OCI-LY1 (cell line): ENCODE measurements around the gene HYAL4.
"Not testable (repeated sequence)": the region's sequence is repeated elsewhere in the genome, so short reads cannot be mapped to it uniquely, and the experiment has no call there.

Experiments
- H2AFZ ChIP-seq: fragments of 200-600 bp; sonication (generic), shearing (Covaris generic); 2 replicates; pipeline ENCODE4 v1.6.0; 2014; ENCODE audit warnings: antibody characterized with exemption, mild to moderate bottlenecking, low read length
- H3F3A ChIP-seq: fragments of 200-600 bp; sonication (generic), shearing (Covaris generic); 2 replicates; pipeline ENCODE4 v1.6.0; 2014; ENCODE audit warnings: mild to moderate bottlenecking, antibody characterized with exemption, low read length, moderate library complexity; ENCODE audit not compliant: insufficient read depth
- H3K27ac ChIP-seq: fragments of 200-600 bp; sonication (generic); 2 replicates; pipeline ENCODE4 v1.5.1; 2014; ENCODE audit warnings: low read length, mixed run types, mild to moderate bottlenecking, low read depth; ENCODE audit not compliant: poor library complexity, severe bottlenecking
- H3K27me3 ChIP-seq: fragments of 200-600 bp; sonication (generic); 2 replicates; pipeline ENCODE4 v1.6.0; 2014; ENCODE audit warnings: antibody characterized with exemption, mild to moderate bottlenecking, low read length, moderate library complexity; ENCODE audit not compliant: insufficient read depth
- H3K36me3 ChIP-seq: fragments of 200-600 bp; sonication (generic); 2 replicates; pipeline ENCODE4 v1.6.1; 2014; ENCODE audit warnings: mild to moderate bottlenecking, antibody characterized with exemption, low read length, moderate library complexity, mixed read lengths; ENCODE audit not compliant: insufficient read depth
- H3K4me1 ChIP-seq: fragments of 200-600 bp; sonication (generic); 2 replicates; pipeline ENCODE4 v1.5.1; 2014; ENCODE audit warnings: mild to moderate bottlenecking, low read length, moderate library complexity; ENCODE audit not compliant: insufficient read depth, severe bottlenecking
- H3K4me2 ChIP-seq: fragments of 200-600 bp; sonication (generic), shearing (Covaris generic); 2 replicates; pipeline ENCODE4 v1.6.1; 2014; ENCODE audit warnings: low read length
- H3K4me3 ChIP-seq: fragments of 200-600 bp; sonication (generic); 2 replicates; pipeline ENCODE4 v1.5.1; 2014; ENCODE audit warnings: low read length, low read depth, mild to moderate bottlenecking, mixed read lengths; ENCODE audit not compliant: poor library complexity, severe bottlenecking
- H3K79me2 ChIP-seq: fragments of 200-600 bp; shearing (Covaris generic); 2 replicates; pipeline ENCODE4 v1.6.1; 2016; ENCODE audit warnings: mixed run types, low read length, mixed read lengths; ENCODE audit not compliant: insufficient read depth
- H3K9ac ChIP-seq: fragments of 200-600 bp; sonication (generic), shearing (Covaris generic); 2 replicates; pipeline ENCODE4 v1.6.1; 2014; ENCODE audit warnings: mild to moderate bottlenecking, low read length, mixed read lengths
- H3K9me2 ChIP-seq: fragments of 200-600 bp; sonication (generic), shearing (Covaris generic); 2 replicates; pipeline ENCODE4 v1.6.1; 2014; ENCODE audit warnings: low read depth, mild to moderate bottlenecking, low read length, mixed read lengths
- H3K9me3 ChIP-seq: fragments of 200-600 bp; shearing (Covaris generic); 2 replicates; pipeline ENCODE4 v1.6.1; 2014; ENCODE audit warnings: low read length, mixed read lengths
- H4K20me1 ChIP-seq: fragments of 200-600 bp; sonication (generic), shearing (Covaris generic); 2 replicates; pipeline ENCODE4 v1.6.0; 2016; ENCODE audit warnings: mild to moderate bottlenecking, low read length; ENCODE audit not compliant: insufficient read depth
- EZH2 ChIP-seq: fragments of 200-600 bp; sonication (generic), shearing (Covaris generic); IDR thresholded peaks from 2 replicates; pipeline ENCODE4 v1.8.0; 2017; ENCODE audit warnings: borderline replicate concordance, mixed run types, mild to moderate bottlenecking, antibody characterized with exemption, low read length, moderate library complexity, mixed read lengths
- TF ChIP-seq, protein P1 (sequence below): fragments of 200-600 bp; sonication (generic), shearing (Covaris generic); IDR thresholded peaks from 2 replicates; pipeline ENCODE4 v1.5.1; 2017; ENCODE audit warnings: mild to moderate bottlenecking, antibody characterized with exemption, low read length, moderate library complexity, mixed read lengths

Gene HYAL4

DNA sequence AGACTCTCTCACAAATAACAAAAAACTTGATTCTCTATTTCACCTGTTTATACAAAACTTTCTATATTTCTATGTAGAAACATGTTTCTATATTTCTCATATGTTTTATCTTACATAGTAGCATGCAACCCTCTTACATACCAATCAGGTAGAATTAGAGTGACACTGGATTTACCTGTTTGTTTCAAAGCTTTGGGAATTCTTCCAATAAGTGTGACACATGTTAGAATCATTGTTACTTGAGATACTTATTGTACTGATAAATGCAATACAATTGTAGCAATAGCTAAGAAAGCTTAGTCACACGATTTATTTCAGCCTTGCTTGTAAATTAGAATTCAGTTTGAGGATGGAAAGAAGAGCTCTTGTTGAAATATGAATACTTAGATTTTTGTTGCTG lies 4.9 kb downstream of the HYAL4 start:
- TF ChIP-seq, protein P1, sequence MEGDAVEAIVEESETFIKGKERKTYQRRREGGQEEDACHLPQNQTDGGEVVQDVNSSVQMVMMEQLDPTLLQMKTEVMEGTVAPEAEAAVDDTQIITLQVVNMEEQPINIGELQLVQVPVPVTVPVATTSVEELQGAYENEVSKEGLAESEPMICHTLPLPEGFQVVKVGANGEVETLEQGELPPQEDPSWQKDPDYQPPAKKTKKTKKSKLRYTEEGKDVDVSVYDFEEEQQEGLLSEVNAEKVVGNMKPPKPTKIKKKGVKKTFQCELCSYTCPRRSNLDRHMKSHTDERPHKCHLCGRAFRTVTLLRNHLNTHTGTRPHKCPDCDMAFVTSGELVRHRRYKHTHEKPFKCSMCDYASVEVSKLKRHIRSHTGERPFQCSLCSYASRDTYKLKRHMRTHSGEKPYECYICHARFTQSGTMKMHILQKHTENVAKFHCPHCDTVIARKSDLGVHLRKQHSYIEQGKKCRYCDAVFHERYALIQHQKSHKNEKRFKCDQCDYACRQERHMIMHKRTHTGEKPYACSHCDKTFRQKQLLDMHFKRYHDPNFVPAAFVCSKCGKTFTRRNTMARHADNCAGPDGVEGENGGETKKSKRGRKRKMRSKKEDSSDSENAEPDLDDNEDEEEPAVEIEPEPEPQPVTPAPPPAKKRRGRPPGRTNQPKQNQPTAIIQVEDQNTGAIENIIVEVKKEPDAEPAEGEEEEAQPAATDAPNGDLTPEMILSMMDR, result no peak
- TF ChIP-seq EZH2, result no peak
- no peak overlapping the region for H3K9ac ChIP-seq
- no peaks in the 10 kb centered on the region for H3K4me1 ChIP-seq
- H3K36me3 ChIP-seq, result no peaks in the 10 kb centered on the region
- no peaks in the 10 kb centered on the region for H4K20me1 ChIP-seq
- H3K9me2 ChIP-seq, result no peaks in the 10 kb centered on the region
- no peak overlapping the region for H3K4me3 ChIP-seq
- H3K79me2 ChIP-seq, result no peaks in the 10 kb centered on the region
- H3K9me3 ChIP-seq, result no peaks in the 10 kb centered on the region
- no peak overlapping the region for H2AFZ ChIP-seq
- H3K4me2 ChIP-seq, result no peak overlapping the region
- H3K27me3 ChIP-seq, result no peaks in the 10 kb centered on the region
- no peak overlapping the region for H3K27ac ChIP-seq
- no peaks in the 10 kb centered on the region for H3F3A ChIP-seq

- not testable (repeated sequence) for H4K20me1 ChIP-seq, H3K9me3 ChIP-seq, H3K9me2 ChIP-seq, H3K9ac ChIP-seq, H3K36me3 ChIP-seq, H3K4me2 ChIP-seq, H3K4me1 ChIP-seq, H3K27ac ChIP-seq, H3F3A ChIP-seq, H2AFZ ChIP-seq, H3K79me2 ChIP-seq, H3K4me3 ChIP-seq, H3K27me3 ChIP-seq
These were observed 6.4 kb downstream of the HYAL4 start for GRCh38 chr7:123851404-123851803.

DNA sequence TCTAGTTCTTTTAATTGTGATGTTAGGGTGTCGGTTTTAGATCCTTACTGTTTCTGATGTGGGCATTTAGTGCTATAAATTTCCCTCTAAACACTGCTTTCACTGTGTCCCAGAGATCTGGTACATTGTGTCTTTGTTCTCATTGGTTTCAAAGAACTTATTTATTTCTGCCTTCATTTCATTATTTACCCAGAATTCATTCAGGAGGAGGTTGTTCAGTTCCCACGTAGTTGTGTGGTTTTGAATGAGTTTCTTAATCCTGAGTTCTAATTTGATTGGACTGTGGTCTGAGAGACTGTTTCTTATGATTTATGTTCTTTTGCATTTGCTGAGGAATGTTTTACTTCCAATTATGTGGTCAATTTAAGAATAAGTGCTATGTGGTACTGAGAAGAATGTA lies 9.3 kb downstream of the HYAL4 start:
- H2AFZ ChIP-seq, H3K27ac ChIP-seq, H3K9me2 ChIP-seq, H3K4me2 ChIP-seq, H3K4me3 ChIP-seq, H3K27me3 ChIP-seq, H3K9ac ChIP-seq, H3K36me3 ChIP-seq, H3K4me1 ChIP-seq, H3F3A ChIP-seq, H3K79me2 ChIP-seq, H4K20me1 ChIP-seq, H3K9me3 ChIP-seq: not testable (repeated sequence)

- not testable (repeated sequence) for H3K4me1 ChIP-seq, H3K4me3 ChIP-seq, H3K9me3 ChIP-seq, H3K9ac ChIP-seq, H4K20me1 ChIP-seq, H3K9me2 ChIP-seq, H3F3A ChIP-seq, H2AFZ ChIP-seq, H3K4me2 ChIP-seq, H3K27me3 ChIP-seq, H3K79me2 ChIP-seq, H3K27ac ChIP-seq, H3K36me3 ChIP-seq
These were observed 11.5 kb downstream of the HYAL4 start for GRCh38 chr7:123856428-123856827.

- Histone ChIP-seq H3K27me3 (no peaks in the 10 kb centered on the region), H3K36me3 (no peaks in the 10 kb centered on the region), H2AFZ (no peak overlapping the region), H3K4me2 (no peak overlapping the region), H3K4me3 (no peak overlapping the region), H3K9ac (no peak overlapping the region), H3K9me2 (no peaks in the 10 kb centered on the region), H4K20me1 (no peaks in the 10 kb centered on the region), H3F3A (no peaks in the 10 kb centered on the region), H3K9me3 (no peaks in the 10 kb centered on the region), H3K4me1 (no peaks in the 10 kb centered on the region), H3K79me2 (no peaks in the 10 kb centered on the region), H3K27ac (no peak overlapping the region)
- TF ChIP-seq, protein P1, result no peak
- no peak for TF ChIP-seq EZH2
These were observed 15.9 kb downstream of the HYAL4 start for GRCh38 chr7:123860848-123861247.
